OCI-LY7 (cell line): Measurements from ENCODE around the gene KLHL25. TPM values are rescaled to one million over a fixed set of nuclear protein-coding genes. Genes with fewer than 3 reads are reported as not detected.

ENCODE experiments used
- BruUV-seq: library from RNA; stranded (reverse); fragments of 400-500 nt; replicated peaks from 2 replicates; lab custom pipeline; 2021; lab: Mats Ljungman, UMichigan
- CTCF ChIA-PET: fragments of 300-600 bp; sonication (Branson Sonifier 250); formaldehyde crosslinking; loops from one replicate; lab custom pipeline; 2022; ENCODE audit warnings: antibody characterized with exemption; ENCODE audit not compliant: unreplicated experiment; lab: Charles Lee
- POLR2A ChIA-PET: fragments of 300-600 bp; sonication (Branson Sonifier 250); formaldehyde crosslinking; loops from one replicate; lab custom pipeline; 2022; ENCODE audit warnings: antibody characterized with exemption; lab: Charles Lee
- DNase-seq: peaks from one replicate; pipeline ENCODE4 v3.0.0-alpha.2; 2015; ENCODE audit warnings: low spot score
- H2AFZ ChIP-seq: fragments of 200-600 bp; sonication (generic), shearing (Covaris generic); 2 replicates; pipeline ENCODE4 v1.6.1; 2014; ENCODE audit warnings: mild to moderate bottlenecking, antibody characterized with exemption, low read length, moderate library complexity
- H3K27ac ChIP-seq: fragments of 200-600 bp; sonication (generic); 2 replicates; pipeline ENCODE4 v1.5.1; 2014; ENCODE audit warnings: mixed run types, low read depth, mild to moderate bottlenecking, moderate library complexity, low read length, inconsistent platforms; ENCODE audit not compliant: poor library complexity, severe bottlenecking
- H3K36me3 ChIP-seq: fragments of 200-600 bp; sonication (generic); 2 replicates; pipeline ENCODE4 v1.6.1; 2014; ENCODE audit warnings: mild to moderate bottlenecking, antibody characterized with exemption, low read length, moderate library complexity, mixed read lengths; ENCODE audit not compliant: insufficient read depth
- H3K4me1 ChIP-seq: fragments of 200-600 bp; sonication (generic); 2 replicates; pipeline ENCODE4 v1.5.1; 2014; ENCODE audit warnings: mild to moderate bottlenecking, low read length; ENCODE audit not compliant: insufficient read depth, poor library complexity, severe bottlenecking
- H3K4me2 ChIP-seq: fragments of 200-600 bp; sonication (generic); 2 replicates; pipeline ENCODE4 v1.6.1; 2014; ENCODE audit warnings: mild to moderate bottlenecking, low read length
- H3K4me3 ChIP-seq: fragments of 200-600 bp; sonication (generic); 2 replicates; pipeline ENCODE4 v1.5.1; 2014; ENCODE audit warnings: mild to moderate bottlenecking, low read depth, low read length; ENCODE audit not compliant: poor library complexity, severe bottlenecking
- H3K79me2 ChIP-seq: fragments of 200-600 bp; sonication (generic); 2 replicates; pipeline ENCODE4 v1.6.1; 2016; ENCODE audit warnings: low read depth, mild to moderate bottlenecking, low read length, moderate library complexity, mixed read lengths; ENCODE audit not compliant: insufficient read depth
- H3K9me2 ChIP-seq: fragments of 200-600 bp; sonication (generic); 2 replicates; pipeline ENCODE4 v1.6.1; 2016; ENCODE audit warnings: mild to moderate bottlenecking, low read length, mixed read lengths; ENCODE audit not compliant: insufficient read depth
- H3K9me3 ChIP-seq: fragments of 200-600 bp; sonication (generic); 2 replicates; pipeline ENCODE4 v1.6.1; 2014; ENCODE audit warnings: mild to moderate bottlenecking, mixed run types, low read length, mixed read lengths
- H4K20me1 ChIP-seq: fragments of 200-600 bp; sonication (generic); 2 replicates; pipeline ENCODE4 v1.6.1; 2014; ENCODE audit warnings: mild to moderate bottlenecking, antibody characterized with exemption, low read length, moderate library complexity, mixed read lengths; ENCODE audit not compliant: insufficient read depth
- CTCF ChIP-seq: fragments of 200-600 bp; sonication (generic); conservative IDR thresholded peaks from 2 replicates; pipeline ENCODE4 v1.5.1; 2014; ENCODE audit warnings: mild to moderate bottlenecking, antibody characterized with exemption, low read length, moderate library complexity, mixed read lengths
- EZH2phosphoT487 ChIP-seq: fragments of 200-600 bp; sonication (generic); IDR thresholded peaks from 2 replicates; pipeline ENCODE4 v1.6.1; 2018; ENCODE audit warnings: low read depth, borderline replicate concordance, mild to moderate bottlenecking, mixed run types, antibody characterized with exemption, low read length, moderate library complexity, mixed read lengths
- intact Hi-C: fragments of 100-400 bp; cut with micrococcal nuclease; formaldehyde crosslinking; loops from one replicate; pipeline ENCODE4 v1.10.0; 2022; ENCODE audit not compliant: unreplicated experiment
- total RNA-seq, 2 experiments: library from RNA; depleted of rRNA in 1 of 2; stranded (reverse); fragments of >200 nt in 1 of 2; shearing (Covaris generic) in 1 of 2; gene quantifications; 2 replicates each; pipeline ENCODE4 v1.2.3, GENCODE V29; 2014 to 2022

KLHL25 gene
- total RNA-seq, 2 experiments from 2014 or later = 5.1 to 7.7 TPM

GRCh38 chr15:85758655-85758978 is 36.1 kb downstream of the KLHL25 start:
- Histone ChIP-seq H3K4me2 (no peak overlapping the region), H4K20me1 (no peaks in the 10 kb centered on the region), H3K9me3 (no peaks in the 10 kb centered on the region), H3K36me3 (no peaks in the 10 kb centered on the region), H2AFZ (no peak overlapping the region), H3K9me2 (no peaks in the 10 kb centered on the region), H3K27ac (no peak overlapping the region), H3K79me2 (no peaks in the 10 kb centered on the region), H3K4me1 (no peaks in the 10 kb centered on the region), H3K4me3 (no peak overlapping the region)
- no peak for TF ChIP-seq CTCF
- ChIA-PET CTCF (interaction anchor here (0.5 kb wide), 1 partner anchor 60 kb away, joined by 3 read pairs; no protein-coding TSS in a partner anchor), POLR2A (no interaction called here)
- no peak for DNase-seq
- intact Hi-C loops = no loop called here
- BruUV-seq = no TSS peak

GRCh38 chr15:85757939-85758654 is 36.6 kb downstream of the KLHL25 start:
- no peaks in the 10 kb centered on the region for H3K79me2 ChIP-seq
- TF ChIP-seq EZH2phosphoT487 (no peak), CTCF (no peak)
- POLR2A ChIA-PET = interaction anchor here (1.0 kb wide), 1 partner anchor 20 kb away, joined by 3 read pairs; no protein-coding TSS in a partner anchor
- CTCF ChIA-PET = no interaction called here
- no peaks in the 10 kb centered on the region for H3K36me3 ChIP-seq
- H3K27ac ChIP-seq = no peak overlapping the region
- no peaks in the 10 kb centered on the region for H3K9me2 ChIP-seq
- no peak overlapping the region for H2AFZ ChIP-seq
- no TSS peak for BruUV-seq
- H3K4me3 ChIP-seq = no peak overlapping the region
- no peaks in the 10 kb centered on the region for H4K20me1 ChIP-seq
- no peaks in the 10 kb centered on the region for H3K4me1 ChIP-seq
- intact Hi-C loops = no loop called here
- DNase-seq = no peak
- no peaks in the 10 kb centered on the region for H3K9me3 ChIP-seq
- H3K4me2 ChIP-seq = no peak overlapping the region
